SW480 (cell line): ENCODE data around the gene ZSCAN1.

Experiments used
- DNase-seq: peaks from one replicate; pipeline ENCODE4 v3.0.0-alpha.2; 2016; ENCODE audit warnings: low spot score

Gene ZSCAN1

GRCh38 chr19:58040751-58041525 is 7.1 kb downstream of the ZSCAN1 start:
- DNase-seq = no peak

GRCh38 chr19:58042495-58043340 is 8.9 kb downstream of the ZSCAN1 start:
- DNase-seq = no peak

- DNase-seq = no peak
Observed at GRCh38 chr19:58044391-58044790, 10.6 kb downstream of the ZSCAN1 start.

- DNase-seq = no peak
Observed at GRCh38 chr19:58044886-58045285, 11.1 kb downstream of the ZSCAN1 start.

- no peak for DNase-seq
Observed at GRCh38 chr19:58045411-58046050, 11.7 kb downstream of the ZSCAN1 start.

- no peak for DNase-seq
Observed at GRCh38 chr19:58046856-58047255, 13.0 kb downstream of the ZSCAN1 start.

- no peak for DNase-seq
Observed at GRCh38 chr19:58047672-58048071, 13.8 kb downstream of the ZSCAN1 start.

- DNase-seq = no peak
Observed at GRCh38 chr19:58052256-58052655, 18.4 kb downstream of the ZSCAN1 start.

GRCh38 chr19:58053480-58054156 is 19.8 kb downstream of the ZSCAN1 start:
- no peak for DNase-seq

GRCh38 chr19:58054901-58055874 is 21.4 kb downstream of the ZSCAN1 start:
- DNase-seq = no peak

GRCh38 chr19:58056261-58056660 is 22.4 kb downstream of the ZSCAN1 start:
- no peak for DNase-seq

GRCh38 chr19:58056861-58057260 is 23.0 kb downstream of the ZSCAN1 start:
- no peak for DNase-seq

- no peak for DNase-seq
Observed at GRCh38 chr19:58058467-58058866, 24.6 kb downstream of the ZSCAN1 start.

GRCh38 chr19:58059003-58059670 is 25.3 kb downstream of the ZSCAN1 start, which contains the start of gene ZNF135:
Gene ZNF135, plus strand, starts transcription at chr19:58059282. Its CDS starts 721 bp downstream, at chr19:58060003.
- DNase-seq = no peak

- no peak for DNase-seq
Observed at GRCh38 chr19:58059671-58060078, 25.9 kb downstream of the ZSCAN1 start.

- DNase-seq = no peak
Observed at GRCh38 chr19:58060231-58060630, 26.4 kb downstream of the ZSCAN1 start.

- no peak for DNase-seq
Observed at GRCh38 chr19:58063712-58064111, 29.9 kb downstream of the ZSCAN1 start.

- no peak for DNase-seq
Observed at GRCh38 chr19:58067240-58067912, 33.6 kb downstream of the ZSCAN1 start.

- DNase-seq = no peak
Observed at GRCh38 chr19:58079792-58080191, 46.0 kb downstream of the ZSCAN1 start.

GRCh38 chr19:58083021-58083420 is 49.2 kb downstream of the ZSCAN1 start:
- DNase-seq = no peak
